A673 (cell line): ENCODE data around the gene NRTN.

Experiments
- EZH2 ChIP-seq: fragments of 200-600 bp; sonication (generic); IDR thresholded peaks from 2 replicates; pipeline ENCODE4 v1.6.1; 2017; ENCODE audit warnings: borderline replicate concordance, low read depth, mild to moderate bottlenecking, mixed read lengths, antibody characterized with exemption, low read length; ENCODE audit not compliant: poor library complexity, severe bottlenecking
- TF ChIP-seq, protein P1 (sequence below): fragments of 300-800, 200-600 bp; sonication (generic); conservative IDR thresholded peaks from 2 replicates; pipeline ENCODE4 v1.5.1; 2017; ENCODE audit warnings: low read depth, mild to moderate bottlenecking, antibody characterized with exemption, low read length, moderate library complexity, mixed read lengths

GRCh38 chr19:5837761-5838352, 33.0 kb downstream of the NRTN start:
- TF ChIP-seq, protein P1, sequence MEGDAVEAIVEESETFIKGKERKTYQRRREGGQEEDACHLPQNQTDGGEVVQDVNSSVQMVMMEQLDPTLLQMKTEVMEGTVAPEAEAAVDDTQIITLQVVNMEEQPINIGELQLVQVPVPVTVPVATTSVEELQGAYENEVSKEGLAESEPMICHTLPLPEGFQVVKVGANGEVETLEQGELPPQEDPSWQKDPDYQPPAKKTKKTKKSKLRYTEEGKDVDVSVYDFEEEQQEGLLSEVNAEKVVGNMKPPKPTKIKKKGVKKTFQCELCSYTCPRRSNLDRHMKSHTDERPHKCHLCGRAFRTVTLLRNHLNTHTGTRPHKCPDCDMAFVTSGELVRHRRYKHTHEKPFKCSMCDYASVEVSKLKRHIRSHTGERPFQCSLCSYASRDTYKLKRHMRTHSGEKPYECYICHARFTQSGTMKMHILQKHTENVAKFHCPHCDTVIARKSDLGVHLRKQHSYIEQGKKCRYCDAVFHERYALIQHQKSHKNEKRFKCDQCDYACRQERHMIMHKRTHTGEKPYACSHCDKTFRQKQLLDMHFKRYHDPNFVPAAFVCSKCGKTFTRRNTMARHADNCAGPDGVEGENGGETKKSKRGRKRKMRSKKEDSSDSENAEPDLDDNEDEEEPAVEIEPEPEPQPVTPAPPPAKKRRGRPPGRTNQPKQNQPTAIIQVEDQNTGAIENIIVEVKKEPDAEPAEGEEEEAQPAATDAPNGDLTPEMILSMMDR: no peak
- no peak for TF ChIP-seq EZH2
